GM19395 (cell line): Measurements from ENCODE around the gene SHLD1.

Source experiments
- ATAC-seq: cut with Tn5 transposase; IDR thresholded peaks from one replicate; pipeline ENCODE4 v1.9.1; 2021; ENCODE audit warnings: mild to moderate bottlenecking, moderate library complexity; ENCODE audit not compliant: unreplicated experiment

Gene SHLD1

GRCh38 chr20:5811746-5812145 is 61.5 kb downstream of the SHLD1 start:
- ATAC-seq: no peak

DNA sequence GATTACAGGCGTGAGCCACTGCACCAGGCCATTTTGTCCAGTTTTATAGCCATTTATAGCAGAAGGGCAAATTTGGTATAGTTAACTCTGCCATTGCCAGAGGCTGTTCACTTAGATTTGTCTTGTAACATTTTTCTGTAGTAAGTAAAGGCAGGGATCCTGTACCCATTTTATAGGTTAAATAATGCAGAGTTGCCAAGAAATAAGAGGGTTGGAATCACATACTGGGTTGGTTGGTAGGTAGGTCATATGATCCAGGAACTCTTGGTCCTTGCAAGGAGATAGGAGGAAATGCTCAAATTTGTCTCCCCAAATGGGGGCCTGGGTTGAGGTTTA is 68.1 kb downstream of the SHLD1 start:
- ATAC-seq: no peak

- ATAC-seq: no peak
Observed at GRCh38 chr20:5820738-5821137, 70.5 kb downstream of the SHLD1 start.

GRCh38 chr20:5821627-5822215 is 71.5 kb downstream of the SHLD1 start:
- no peak for ATAC-seq

DNA sequence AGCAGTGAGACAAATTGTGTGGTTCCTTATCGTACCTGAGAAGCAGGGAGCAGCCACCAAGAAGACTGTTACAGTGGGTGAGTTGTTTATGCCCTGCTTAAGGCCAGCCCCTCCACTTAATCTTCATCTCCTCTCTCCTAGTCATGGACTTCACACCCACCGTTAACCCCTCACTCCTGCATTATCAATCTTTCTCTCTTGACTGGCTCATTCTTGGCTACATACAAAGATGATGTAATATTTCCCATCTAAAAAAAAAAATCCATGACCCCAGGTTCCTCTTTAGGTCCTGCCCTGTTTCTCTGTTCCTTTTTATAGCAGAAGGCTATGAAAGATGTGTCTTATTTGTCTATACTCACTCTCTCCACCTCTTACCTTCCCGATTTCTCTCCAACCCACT is 72.4 kb downstream of the SHLD1 start:
- ATAC-seq: no peak

DNA sequence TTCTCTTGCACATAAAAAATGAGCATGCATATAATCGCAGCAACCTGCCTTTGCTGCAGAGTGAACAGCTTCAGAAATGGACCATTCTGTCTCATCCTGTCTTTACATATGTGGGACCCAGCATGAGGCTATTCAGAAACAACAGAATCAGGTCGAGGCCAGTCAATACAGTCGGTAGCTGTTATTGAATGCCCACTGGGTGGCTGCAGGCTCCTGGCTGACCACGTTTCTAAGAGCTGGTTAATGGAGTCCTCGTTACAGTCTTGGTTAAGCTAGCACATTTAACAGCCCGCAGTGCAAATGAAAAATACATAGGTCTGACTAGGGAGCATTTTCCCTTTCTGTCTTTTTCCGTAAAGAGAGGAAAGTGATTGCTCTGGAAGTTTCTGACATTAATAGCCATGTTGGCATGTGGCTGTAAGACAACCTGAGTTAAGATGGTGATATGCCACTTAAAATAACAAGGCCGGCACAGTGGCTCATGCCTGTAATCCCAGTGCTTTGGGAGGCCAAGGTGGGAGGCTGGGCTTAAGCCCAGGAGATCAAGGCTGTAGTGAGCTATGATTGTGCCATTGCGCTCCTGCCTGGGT is 75.0 kb downstream of the SHLD1 start:
- ATAC-seq: no peak

DNA sequence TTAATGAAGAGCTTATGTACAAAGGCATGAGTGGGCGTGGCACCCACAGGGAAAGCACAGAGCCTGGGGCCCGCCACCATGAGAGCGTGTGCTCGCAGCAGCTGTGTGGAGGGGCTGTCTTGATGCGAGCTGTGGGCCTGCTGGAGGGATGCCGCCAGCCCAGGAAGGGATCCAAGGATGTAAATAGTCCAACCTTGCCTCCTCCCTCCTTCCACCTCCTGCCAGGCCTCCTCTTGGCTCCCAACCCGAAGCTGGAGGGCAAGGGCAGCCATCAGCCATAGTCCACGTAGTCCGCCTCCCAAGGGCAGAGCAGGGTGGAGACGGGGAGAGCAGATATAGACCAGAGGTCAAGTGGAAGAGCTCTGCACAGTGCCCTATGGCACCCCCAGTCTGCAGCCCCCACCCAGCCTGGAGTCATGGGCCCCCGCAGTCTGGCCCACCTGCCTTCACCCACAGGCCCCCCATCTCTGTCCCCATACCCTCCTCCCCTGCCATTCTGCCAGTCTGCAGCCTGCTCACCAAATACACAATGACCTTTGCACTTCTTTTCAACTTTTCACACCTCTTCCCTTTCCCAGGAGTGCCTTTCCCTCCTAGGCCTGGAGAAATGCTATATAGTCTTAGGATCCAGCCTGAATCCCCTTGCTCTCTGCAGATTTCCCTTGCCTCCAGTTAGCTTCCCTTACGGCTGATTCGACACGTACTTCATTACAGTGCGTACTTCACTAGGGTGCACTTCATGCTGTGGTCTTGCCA is 77.1 kb downstream of the SHLD1 start:
- no peak for ATAC-seq

DNA sequence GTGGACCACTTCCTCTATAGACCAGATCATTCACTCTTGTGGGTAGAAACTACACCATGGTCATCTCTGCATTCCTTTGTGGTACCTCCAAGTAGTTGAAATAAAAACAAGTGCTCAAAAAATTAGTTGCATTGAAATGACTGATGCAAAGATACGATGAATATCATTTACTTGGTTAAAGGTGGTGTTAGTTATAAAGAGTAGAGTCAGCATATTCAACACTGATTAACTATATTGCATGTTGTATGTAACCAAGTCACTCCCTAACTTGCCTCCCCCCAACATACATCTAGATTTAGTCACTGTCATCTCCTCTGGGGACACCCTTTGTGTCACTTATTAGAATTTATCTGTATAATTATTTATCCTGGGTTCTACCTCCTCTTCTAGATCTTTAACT is 77.7 kb downstream of the SHLD1 start:
- no peak for ATAC-seq

DNA sequence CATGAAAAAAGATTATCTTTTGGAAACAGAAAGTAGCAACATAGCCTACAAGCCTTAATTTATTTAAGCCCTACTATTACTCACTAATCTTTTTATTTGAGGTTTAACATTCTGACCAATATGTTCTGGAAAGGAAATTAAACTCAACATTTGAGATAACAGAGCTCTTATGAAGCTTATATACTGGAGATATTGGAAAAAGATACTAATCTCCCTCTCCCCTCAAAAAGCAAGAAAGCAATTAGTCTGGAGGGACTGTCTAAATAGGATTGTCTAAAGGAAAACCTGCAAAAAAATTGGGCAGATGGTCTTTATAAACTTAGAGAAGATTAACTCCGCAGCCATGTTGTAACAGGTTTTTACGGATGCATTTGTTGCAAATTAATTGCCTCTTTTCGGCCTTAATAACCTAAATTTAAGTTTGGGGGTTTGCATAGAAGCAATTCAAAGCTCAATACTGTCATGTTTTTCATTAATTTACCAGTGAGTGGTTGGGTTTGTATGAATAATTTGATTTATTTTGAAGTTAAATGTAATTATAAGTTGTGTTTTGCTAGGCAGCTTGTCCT is 79.1 kb downstream of the SHLD1 start:
- ATAC-seq: no peak

- no peak for ATAC-seq
Observed at GRCh38 chr20:5831539-5832237, 81.5 kb downstream of the SHLD1 start.

DNA sequence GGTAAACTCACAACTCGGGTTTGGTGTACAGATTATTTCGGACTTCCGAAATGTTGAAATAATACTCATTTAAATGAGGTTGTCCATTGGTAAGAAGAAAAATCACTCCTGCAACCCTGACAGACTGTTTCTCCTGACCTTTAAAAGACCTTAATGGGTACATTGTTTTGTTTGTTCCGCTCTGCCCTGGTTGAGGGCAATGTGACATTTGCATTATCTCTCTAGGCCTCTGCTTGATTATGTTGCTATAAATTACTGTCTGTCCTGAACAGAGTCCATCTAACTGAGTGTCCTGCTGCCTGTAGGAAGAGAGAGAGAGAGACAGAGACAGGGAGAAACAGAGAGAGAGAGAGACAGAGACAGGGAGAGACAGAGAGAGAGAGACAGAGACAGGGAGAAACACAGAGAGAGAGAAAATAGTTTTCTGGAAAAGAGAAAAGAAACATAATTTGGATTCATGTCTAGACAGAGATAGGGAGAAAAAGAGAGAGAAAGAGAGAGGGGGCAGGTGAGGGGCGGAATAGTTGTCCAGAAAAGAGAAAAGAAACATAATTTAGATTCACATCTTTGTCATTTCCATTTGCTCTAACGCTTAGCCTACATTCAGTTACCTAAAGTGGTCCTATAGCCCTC is 83.2 kb downstream of the SHLD1 start:
- no peak for ATAC-seq

- no peak for ATAC-seq
Observed at GRCh38 chr20:5834436-5835005, 84.3 kb downstream of the SHLD1 start.

DNA sequence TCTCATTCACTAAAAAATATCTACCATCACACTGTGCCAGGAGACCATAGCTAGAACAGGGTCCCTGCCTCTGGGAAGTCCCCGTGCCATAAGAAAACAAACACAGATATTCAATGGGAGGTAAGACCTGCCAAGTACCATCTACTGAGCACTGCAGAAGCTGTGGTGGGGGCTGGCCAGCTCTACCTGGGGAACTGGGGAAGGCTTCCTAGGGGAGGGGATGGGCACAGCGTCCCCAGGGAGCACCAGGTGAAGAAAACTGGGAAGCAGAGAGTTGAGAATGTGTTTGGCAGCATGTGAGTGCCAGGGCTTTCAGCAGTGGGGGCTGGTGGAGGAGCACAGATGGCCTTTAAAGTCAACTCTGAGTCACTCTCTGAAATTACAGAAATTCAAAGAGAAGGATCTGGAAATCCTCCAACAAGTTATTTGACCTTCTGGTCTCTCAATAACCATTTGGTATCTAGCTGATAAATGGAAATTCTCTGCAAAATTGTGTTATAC is 85.2 kb downstream of the SHLD1 start:
- ATAC-seq: no peak

DNA sequence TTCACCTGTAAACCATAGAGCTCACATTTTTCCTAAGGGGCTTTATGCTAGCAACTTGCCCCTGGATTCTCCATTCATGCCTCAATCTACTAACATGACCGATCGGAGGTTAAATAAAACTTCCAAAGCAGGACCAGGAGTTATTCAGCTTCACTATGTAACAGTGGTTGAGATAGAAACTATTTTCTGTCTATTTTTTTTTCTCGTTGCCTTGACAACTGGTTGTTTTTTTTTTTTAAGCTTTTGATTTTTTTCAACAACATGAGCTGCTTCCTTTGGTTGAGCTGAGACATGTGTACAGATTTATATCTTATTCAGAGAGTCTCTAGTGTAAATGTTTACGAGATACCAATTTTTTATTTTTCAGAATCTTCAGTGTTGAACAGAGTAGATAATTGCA is 85.7 kb downstream of the SHLD1 start:
- ATAC-seq: no peak

DNA sequence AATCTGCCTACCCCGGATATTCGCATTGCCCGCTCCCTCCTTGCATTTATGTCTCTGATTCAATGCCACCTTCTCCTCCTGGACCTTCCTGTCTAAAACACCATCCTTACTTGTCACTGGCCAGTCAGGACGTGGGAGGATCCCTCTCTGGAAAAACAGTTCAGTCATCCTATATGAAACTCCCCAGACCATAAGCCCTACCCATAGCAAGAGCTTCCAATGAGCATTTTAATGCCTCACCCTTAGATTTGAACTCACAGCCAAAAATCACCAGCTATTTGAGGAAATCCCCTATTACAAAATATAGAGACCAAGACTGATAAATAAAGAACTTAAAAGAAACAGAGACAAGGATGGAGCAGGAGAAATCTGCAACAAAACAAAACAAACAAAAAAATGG is 86.4 kb downstream of the SHLD1 start:
- no peak for ATAC-seq

- ATAC-seq: no peak
Observed at GRCh38 chr20:5840411-5841002, 90.3 kb downstream of the SHLD1 start.

GRCh38 chr20:5841522-5841921 is 91.3 kb downstream of the SHLD1 start:
- ATAC-seq: no peak

DNA sequence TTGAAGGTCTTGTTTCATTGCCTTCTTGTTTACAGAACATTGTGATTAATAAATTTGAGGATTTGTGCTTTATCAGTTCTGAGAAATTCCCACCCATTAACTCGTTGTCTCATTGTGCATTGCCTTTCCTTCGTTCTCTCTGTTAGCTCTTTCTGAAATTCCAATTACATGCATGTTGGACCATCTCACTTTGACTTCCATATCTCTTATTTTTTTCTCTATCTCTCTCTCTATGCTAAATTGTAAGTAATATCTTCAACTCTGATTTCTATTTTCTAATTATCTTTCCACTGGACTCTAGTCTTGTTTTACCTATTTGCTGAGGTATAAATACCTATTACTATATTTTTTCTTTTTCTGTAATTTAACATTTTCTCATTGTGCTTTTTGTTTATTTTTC is 92.3 kb downstream of the SHLD1 start:
- ATAC-seq: no peak

GRCh38 chr20:5843054-5843592 is 92.9 kb downstream of the SHLD1 start:
- peak; percentile 60 for ATAC-seq
